Calu3 (cell line): ENCODE measurements around the gene DIS3L2. TPM values are rescaled to one million over a fixed set of nuclear protein-coding genes. Genes with fewer than 3 reads are reported as not detected.

Source experiments
- BruUV-seq: library from RNA; stranded (reverse); fragments of 400-500 nt; replicated peaks from 2 replicates; lab custom pipeline; 2021; lab: Mats Ljungman, UMichigan
- CTCF ChIA-PET: fragments of 300-600 bp; sonication (Branson Sonifier 250); formaldehyde crosslinking; loops from one replicate; lab custom pipeline; 2022; ENCODE audit warnings: antibody characterized with exemption; lab: Charles Lee
- DNase-seq: peaks from one replicate; pipeline ENCODE4 v3.0.0; 2022
- H3K27ac Mint-ChIP-seq: one replicate; pipeline ENCODE4 v1.8.0; 2022; ENCODE audit warnings: mixed read lengths; ENCODE audit not compliant: unreplicated experiment
- H3K27me3 Mint-ChIP-seq: one replicate; pipeline ENCODE4 v1.8.0; 2022; ENCODE audit warnings: mixed read lengths; ENCODE audit not compliant: unreplicated experiment
- H3K36me3 Mint-ChIP-seq: one replicate; pipeline ENCODE4 v1.8.0; 2022; ENCODE audit warnings: mild to moderate bottlenecking, moderate library complexity, mixed read lengths; ENCODE audit not compliant: insufficient read depth, unreplicated experiment
- H3K4me1 Mint-ChIP-seq: one replicate; pipeline ENCODE4 v1.8.0; 2022; ENCODE audit warnings: mild to moderate bottlenecking, low read depth, mixed read lengths; ENCODE audit not compliant: unreplicated experiment
- H3K4me3 Mint-ChIP-seq: one replicate; pipeline ENCODE4 v1.8.0; 2022; ENCODE audit warnings: mild to moderate bottlenecking, low read depth, moderate library complexity, mixed read lengths; ENCODE audit not compliant: unreplicated experiment
- H3K9me3 Mint-ChIP-seq: one replicate; pipeline ENCODE4 v1.8.0; 2022; ENCODE audit warnings: low read depth, mixed read lengths; ENCODE audit not compliant: unreplicated experiment
- CTCF ChIP-seq: fragments of 200-600 bp; IDR thresholded peaks from one replicate; pipeline ENCODE4 v1.8.0; 2022; ENCODE audit warnings: antibody characterized with exemption; ENCODE audit not compliant: unreplicated experiment
- intact Hi-C: fragments of 100-400 bp; cut with micrococcal nuclease; formaldehyde crosslinking; loops from one replicate; pipeline ENCODE4 v1.10.0; 2022; ENCODE audit not compliant: unreplicated experiment
- total RNA-seq: library from RNA; stranded (reverse); gene quantifications from 2 replicates; pipeline ENCODE4 v1.2.3, GENCODE V29; 2022

Gene DIS3L2
- total RNA-seq, 1 experiment from 2014 or later = 46.0 TPM

GRCh38 chr2:232235716-232236115 lies 274.2 kb downstream of the DIS3L2 start:
- no TSS peak for BruUV-seq
- intact Hi-C loops = no loop called here

DNA sequence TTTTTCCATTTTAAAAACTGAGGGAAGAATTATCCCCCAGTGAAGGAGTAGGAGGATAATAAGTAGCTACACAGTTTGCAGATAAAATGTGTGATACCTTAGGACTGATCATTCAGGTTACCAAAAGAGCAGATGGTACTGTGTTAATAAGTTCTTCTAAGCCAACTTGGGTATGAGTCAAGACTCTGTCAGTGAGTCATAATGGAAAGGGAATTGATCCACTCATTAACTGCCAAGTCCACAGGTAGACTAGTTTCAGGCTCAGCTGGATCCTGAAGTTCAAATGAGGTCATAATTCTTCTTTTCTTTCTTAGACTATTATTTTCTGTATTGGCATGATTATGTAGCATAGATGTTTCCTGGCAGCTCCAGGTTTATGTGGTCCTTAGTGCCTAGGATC lies 274.7 kb downstream of the DIS3L2 start:
- H3K27ac Mint-ChIP-seq = no peak overlapping the region
- DNase-seq = no peak
- H3K36me3 Mint-ChIP-seq = no peaks in the 10 kb centered on the region
- CTCF ChIA-PET = interaction anchor here (0.5 kb wide), 1 partner anchor 269 kb away, joined by 3 read pairs; no protein-coding TSS in a partner anchor
- H3K9me3 Mint-ChIP-seq = no peaks in the 10 kb centered on the region
- no TSS peak for BruUV-seq
- intact Hi-C loops = no loop called here
- no peaks in the 10 kb centered on the region for H3K27me3 Mint-ChIP-seq
- TF ChIP-seq CTCF = no peak
- H3K4me1 Mint-ChIP-seq = peaks cover 38% of the 10 kb centered on the region
- H3K4me3 Mint-ChIP-seq = no peak overlapping the region

More at GRCh38 chr2:232235716-232236115, 274.2 kb downstream of the DIS3L2 start:
- CTCF ChIA-PET = no interaction called here
- H3K4me3 Mint-ChIP-seq = no peak overlapping the region
- peaks cover 38% of the 10 kb centered on the region for H3K4me1 Mint-ChIP-seq
- no peaks in the 10 kb centered on the region for H3K9me3 Mint-ChIP-seq
- DNase-seq = no peak
- H3K27me3 Mint-ChIP-seq = no peaks in the 10 kb centered on the region
- TF ChIP-seq CTCF = no peak
- H3K36me3 Mint-ChIP-seq = no peaks in the 10 kb centered on the region
- H3K27ac Mint-ChIP-seq = no peak overlapping the region

DNA sequence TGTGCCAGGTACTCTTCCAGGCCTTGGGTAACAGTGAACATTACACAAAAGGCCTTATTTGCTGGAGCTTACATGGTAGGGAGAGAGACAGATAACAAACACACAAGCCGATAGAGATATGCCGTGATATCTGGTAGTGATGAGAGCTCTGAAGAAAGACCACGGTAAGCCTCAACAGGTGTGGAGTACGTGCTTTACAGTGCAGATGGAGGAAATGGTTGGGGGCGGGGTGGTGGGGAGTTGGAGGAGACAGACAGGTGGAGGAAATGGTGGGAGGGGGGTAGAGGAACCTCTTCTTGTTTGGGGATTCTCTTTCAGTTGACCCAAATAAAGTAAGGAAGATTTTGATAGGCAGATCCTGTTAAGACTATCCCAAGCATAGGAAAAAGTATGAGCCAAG lies 276.0 kb downstream of the DIS3L2 start:
- no TSS peak for BruUV-seq
- no peak for DNase-seq
- intact Hi-C loops = no loop called here
- no peaks in the 10 kb centered on the region for H3K36me3 Mint-ChIP-seq
- CTCF ChIA-PET = no interaction called here
- H3K4me3 Mint-ChIP-seq = no peak overlapping the region
- H3K27me3 Mint-ChIP-seq = no peaks in the 10 kb centered on the region
- TF ChIP-seq CTCF = no peak
- H3K27ac Mint-ChIP-seq = peak overlapping the region; percentile 63
- H3K4me1 Mint-ChIP-seq = peaks cover 38% of the 10 kb centered on the region
- H3K9me3 Mint-ChIP-seq = no peaks in the 10 kb centered on the region

GRCh38 chr2:232238108-232238507 lies 276.6 kb downstream of the DIS3L2 start:
- BruUV-seq = no TSS peak
- Mint-ChIP-seq H3K4me1 (peaks cover 38% of the 10 kb centered on the region), H3K4me3 (no peak overlapping the region), H3K9me3 (no peaks in the 10 kb centered on the region), H3K27me3 (no peaks in the 10 kb centered on the region), H3K27ac (peak overlapping the region; percentile 63), H3K36me3 (no peaks in the 10 kb centered on the region)
- intact Hi-C loops = no loop called here
- DNase-seq = peak; percentile 27
- no peak for TF ChIP-seq CTCF
- CTCF ChIA-PET = no interaction called here
